Measurements from ENCODE around the gene CYP2W1. TPM values are rescaled to one million over a fixed set of nuclear protein-coding genes. Genes with fewer than 3 reads are reported as not detected.
A peak's percentile ranks its signal among the peaks of the same experiment; 100 is the strongest.

CYP2W1 gene
- total RNA-seq, 1 donor from 2014 or later, result 15.3 TPM

GRCh38 chr7:1019255-1019785 lies 36.3 kb downstream of the CYP2W1 start:
- Mint-ChIP-seq H3K27me3 (no peaks in the 10 kb centered on the region), H3K4me3 (no peak overlapping the region), H3K9me3 (no peaks in the 10 kb centered on the region), H3K36me3 (peaks cover 8% of the 10 kb centered on the region), H3K27ac (no peak overlapping the region), H3K4me1 (ENCODE audit: unreplicated experiment) (peaks cover 1% of the 10 kb centered on the region)
- DNase-seq (ENCODE audit: extremely low spot score, unreplicated experiment), result no peak
- no peak for TF ChIP-seq CTCF (conservative IDR thresholded peaks at IDR 0.05)

GRCh38 chr7:1019789-1020610 lies 37.0 kb downstream of the CYP2W1 start:
- no peaks in the 10 kb centered on the region for H3K4me1 Mint-ChIP-seq (ENCODE audit: unreplicated experiment)
- H3K36me3 Mint-ChIP-seq, result peaks cover 8% of the 10 kb centered on the region
- no peak overlapping the region for H3K27ac Mint-ChIP-seq
- H3K4me3 Mint-ChIP-seq, result no peak overlapping the region
- no peaks in the 10 kb centered on the region for H3K9me3 Mint-ChIP-seq
- no peak for TF ChIP-seq CTCF (conservative IDR thresholded peaks at IDR 0.05)
- no peaks in the 10 kb centered on the region for H3K27me3 Mint-ChIP-seq
- DNase-seq (ENCODE audit: extremely low spot score, unreplicated experiment), result no peak

- peaks cover 8% of the 10 kb centered on the region for H3K36me3 Mint-ChIP-seq
- H3K27ac Mint-ChIP-seq, result no peak overlapping the region
- DNase-seq (ENCODE audit: extremely low spot score, unreplicated experiment), result no peak
- TF ChIP-seq CTCF (conservative IDR thresholded peaks at IDR 0.05), result peak; percentile 16
- no peak overlapping the region for H3K4me3 Mint-ChIP-seq
- H3K4me1 Mint-ChIP-seq (ENCODE audit: unreplicated experiment), result no peaks in the 10 kb centered on the region
- H3K9me3 Mint-ChIP-seq, result no peaks in the 10 kb centered on the region
- H3K27me3 Mint-ChIP-seq, result no peaks in the 10 kb centered on the region
Measured at GRCh38 chr7:1020849-1021251, 37.9 kb downstream of the CYP2W1 start.

GRCh38 chr7:1021366-1021765 lies 38.4 kb downstream of the CYP2W1 start:
- Mint-ChIP-seq H3K4me3 (no peak overlapping the region), H3K36me3 (peaks cover 8% of the 10 kb centered on the region), H3K27ac (no peak overlapping the region), H3K9me3 (no peaks in the 10 kb centered on the region), H3K4me1 (ENCODE audit: unreplicated experiment) (peaks cover 4% of the 10 kb centered on the region), H3K27me3 (no peaks in the 10 kb centered on the region)
- DNase-seq (ENCODE audit: extremely low spot score, unreplicated experiment), result no peak
- TF ChIP-seq CTCF (conservative IDR thresholded peaks at IDR 0.05), result no peak

- peaks cover 9% of the 10 kb centered on the region for H3K4me1 Mint-ChIP-seq (ENCODE audit: unreplicated experiment)
- no peak overlapping the region for H3K27ac Mint-ChIP-seq
- H3K9me3 Mint-ChIP-seq, result no peaks in the 10 kb centered on the region
- TF ChIP-seq CTCF (conservative IDR thresholded peaks at IDR 0.05), result no peak
- peaks cover 8% of the 10 kb centered on the region for H3K36me3 Mint-ChIP-seq
- DNase-seq (ENCODE audit: extremely low spot score, unreplicated experiment), result no peak
- no peak overlapping the region for H3K4me3 Mint-ChIP-seq
- no peaks in the 10 kb centered on the region for H3K27me3 Mint-ChIP-seq
Measured at GRCh38 chr7:1021931-1022330, 39.0 kb downstream of the CYP2W1 start.
